Calu3 (cell line): ENCODE measurements around the gene DFFB. TPM values are rescaled to one million over a fixed set of nuclear protein-coding genes. Genes with fewer than 3 reads are reported as not detected.

Source experiments
- BruUV-seq: library from RNA; stranded (reverse); fragments of 400-500 nt; replicated peaks from 2 replicates; lab custom pipeline; 2021; lab: Mats Ljungman, UMichigan
- CTCF ChIA-PET: fragments of 300-600 bp; sonication (Branson Sonifier 250); formaldehyde crosslinking; loops from one replicate; lab custom pipeline; 2022; ENCODE audit warnings: antibody characterized with exemption; lab: Charles Lee
- DNase-seq: peaks from one replicate; pipeline ENCODE4 v3.0.0; 2022
- H3K27ac Mint-ChIP-seq: one replicate; pipeline ENCODE4 v1.8.0; 2022; ENCODE audit warnings: mixed read lengths; ENCODE audit not compliant: unreplicated experiment
- H3K27me3 Mint-ChIP-seq: one replicate; pipeline ENCODE4 v1.8.0; 2022; ENCODE audit warnings: mixed read lengths; ENCODE audit not compliant: unreplicated experiment
- H3K36me3 Mint-ChIP-seq: one replicate; pipeline ENCODE4 v1.8.0; 2022; ENCODE audit warnings: mild to moderate bottlenecking, moderate library complexity, mixed read lengths; ENCODE audit not compliant: insufficient read depth, unreplicated experiment
- H3K4me1 Mint-ChIP-seq: one replicate; pipeline ENCODE4 v1.8.0; 2022; ENCODE audit warnings: mild to moderate bottlenecking, low read depth, mixed read lengths; ENCODE audit not compliant: unreplicated experiment
- H3K4me3 Mint-ChIP-seq: one replicate; pipeline ENCODE4 v1.8.0; 2022; ENCODE audit warnings: mild to moderate bottlenecking, low read depth, moderate library complexity, mixed read lengths; ENCODE audit not compliant: unreplicated experiment
- H3K9me3 Mint-ChIP-seq: one replicate; pipeline ENCODE4 v1.8.0; 2022; ENCODE audit warnings: low read depth, mixed read lengths; ENCODE audit not compliant: unreplicated experiment
- CTCF ChIP-seq: fragments of 200-600 bp; IDR thresholded peaks from one replicate; pipeline ENCODE4 v1.8.0; 2022; ENCODE audit warnings: antibody characterized with exemption; ENCODE audit not compliant: unreplicated experiment
- intact Hi-C: fragments of 100-400 bp; cut with micrococcal nuclease; formaldehyde crosslinking; loops from one replicate; pipeline ENCODE4 v1.10.0; 2022; ENCODE audit not compliant: unreplicated experiment
- total RNA-seq: library from RNA; stranded (reverse); gene quantifications from 2 replicates; pipeline ENCODE4 v1.2.3, GENCODE V29; 2022

Gene DFFB
- total RNA-seq, 1 experiment from 2014 or later: 6.6 TPM

GRCh38 chr1:3817138-3817740, 40.0 kb upstream of the DFFB start:
- H3K36me3 Mint-ChIP-seq: peaks cover 5% of the 10 kb centered on the region
- no peak for TF ChIP-seq CTCF
- CTCF ChIA-PET: no interaction called here
- H3K27ac Mint-ChIP-seq: no peak overlapping the region
- H3K9me3 Mint-ChIP-seq: no peaks in the 10 kb centered on the region
- H3K4me1 Mint-ChIP-seq: no peaks in the 10 kb centered on the region
- H3K4me3 Mint-ChIP-seq: no peak overlapping the region
- BruUV-seq: no TSS peak
- intact Hi-C loops: no loop called here
- H3K27me3 Mint-ChIP-seq: no peaks in the 10 kb centered on the region
- DNase-seq: no peak

- no peak for DNase-seq
- no peak for TF ChIP-seq CTCF
- CTCF ChIA-PET: no interaction called here
- H3K27me3 Mint-ChIP-seq: no peaks in the 10 kb centered on the region
- H3K4me1 Mint-ChIP-seq: no peaks in the 10 kb centered on the region
- H3K27ac Mint-ChIP-seq: peak overlapping the region; percentile 36
- no peaks in the 10 kb centered on the region for H3K9me3 Mint-ChIP-seq
- H3K4me3 Mint-ChIP-seq: no peak overlapping the region
- no TSS peak for BruUV-seq
- intact Hi-C loops: no loop called here
- H3K36me3 Mint-ChIP-seq: peaks cover 5% of the 10 kb centered on the region
These were observed 39.3 kb upstream of the DFFB start for GRCh38 chr1:3817821-3818597.

DNA sequence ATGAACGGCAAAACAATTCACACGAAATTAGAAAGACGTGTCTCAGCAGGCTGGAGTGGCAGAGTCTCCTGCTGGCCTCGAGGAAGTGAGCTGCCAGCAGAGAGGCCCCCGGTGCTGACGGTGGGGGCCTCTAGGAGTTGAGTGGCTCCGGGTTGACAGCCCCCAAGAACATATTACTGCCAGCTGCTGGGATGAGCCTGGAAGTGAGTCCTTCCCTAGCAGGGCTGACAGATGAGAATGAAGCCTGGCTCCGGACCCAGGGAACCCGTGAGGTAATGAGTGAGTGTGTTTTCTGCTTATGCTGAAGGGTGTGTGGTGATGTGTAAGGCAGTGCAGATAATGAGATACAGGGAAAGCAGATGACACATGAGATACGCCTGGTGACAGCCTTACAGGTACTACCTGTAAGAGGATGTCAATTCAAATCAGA, 37.5 kb upstream of the DFFB start:
- intact Hi-C loops: no loop called here
- no peaks in the 10 kb centered on the region for H3K9me3 Mint-ChIP-seq
- H3K27ac Mint-ChIP-seq: no peak overlapping the region
- H3K27me3 Mint-ChIP-seq: no peaks in the 10 kb centered on the region
- H3K36me3 Mint-ChIP-seq: peaks cover 15% of the 10 kb centered on the region
- no peak for DNase-seq
- TF ChIP-seq CTCF: no peak
- H3K4me1 Mint-ChIP-seq: no peaks in the 10 kb centered on the region
- BruUV-seq: no TSS peak
- CTCF ChIA-PET: no interaction called here
- H3K4me3 Mint-ChIP-seq: no peak overlapping the region

GRCh38 chr1:3820316-3820715, 37.0 kb upstream of the DFFB start:
- Mint-ChIP-seq H3K27ac (no peak overlapping the region), H3K36me3 (peaks cover 15% of the 10 kb centered on the region), H3K27me3 (no peaks in the 10 kb centered on the region), H3K9me3 (no peaks in the 10 kb centered on the region), H3K4me1 (no peaks in the 10 kb centered on the region), H3K4me3 (no peak overlapping the region)
- intact Hi-C loops: no loop called here
- BruUV-seq: no TSS peak
- DNase-seq: no peak
- CTCF ChIA-PET: no interaction called here
- no peak for TF ChIP-seq CTCF
